ENCODE measurements around the gene COX8C.

DNA sequence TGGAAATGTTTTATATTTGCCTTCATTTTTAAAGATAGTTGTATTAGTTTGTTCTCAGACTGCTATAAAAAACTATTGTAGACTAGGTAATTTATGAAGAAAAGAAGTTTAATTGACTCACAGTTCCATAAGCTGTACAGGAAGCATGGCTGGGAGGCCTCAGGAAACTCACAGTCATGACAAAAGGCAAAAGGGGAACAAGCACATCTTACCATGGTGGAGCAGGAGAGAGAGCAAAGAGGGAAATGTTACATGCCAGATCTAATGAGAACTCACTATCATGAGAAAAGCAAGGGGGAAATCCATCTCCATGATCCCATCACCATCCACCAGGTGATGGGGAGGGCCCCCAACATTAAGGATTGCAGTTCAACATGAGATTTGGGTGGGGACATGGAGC lies 48.2 kb downstream of the COX8C start:
- TF ChIP-seq EZH2 (IDR thresholded peaks at IDR 0.05; ENCODE audit: borderline replicate concordance, low read length), result no peak
- TF ChIP-seq, protein P1, sequence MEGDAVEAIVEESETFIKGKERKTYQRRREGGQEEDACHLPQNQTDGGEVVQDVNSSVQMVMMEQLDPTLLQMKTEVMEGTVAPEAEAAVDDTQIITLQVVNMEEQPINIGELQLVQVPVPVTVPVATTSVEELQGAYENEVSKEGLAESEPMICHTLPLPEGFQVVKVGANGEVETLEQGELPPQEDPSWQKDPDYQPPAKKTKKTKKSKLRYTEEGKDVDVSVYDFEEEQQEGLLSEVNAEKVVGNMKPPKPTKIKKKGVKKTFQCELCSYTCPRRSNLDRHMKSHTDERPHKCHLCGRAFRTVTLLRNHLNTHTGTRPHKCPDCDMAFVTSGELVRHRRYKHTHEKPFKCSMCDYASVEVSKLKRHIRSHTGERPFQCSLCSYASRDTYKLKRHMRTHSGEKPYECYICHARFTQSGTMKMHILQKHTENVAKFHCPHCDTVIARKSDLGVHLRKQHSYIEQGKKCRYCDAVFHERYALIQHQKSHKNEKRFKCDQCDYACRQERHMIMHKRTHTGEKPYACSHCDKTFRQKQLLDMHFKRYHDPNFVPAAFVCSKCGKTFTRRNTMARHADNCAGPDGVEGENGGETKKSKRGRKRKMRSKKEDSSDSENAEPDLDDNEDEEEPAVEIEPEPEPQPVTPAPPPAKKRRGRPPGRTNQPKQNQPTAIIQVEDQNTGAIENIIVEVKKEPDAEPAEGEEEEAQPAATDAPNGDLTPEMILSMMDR (conservative IDR thresholded peaks at IDR 0.05 in 1 of 2, IDR thresholded peaks at IDR 0.05 in 1 of 2; ENCODE audit: extremely low read depth in 1 of 2, insufficient read depth in 1 of 2, low read depth in 1 of 2, low read length in 2 of 2), result no peak

Measured in mammary epithelial cell (primary cell).